SK-N-SH (cell line): ENCODE data around the gene TGFBI. TPM values are rescaled to one million over a fixed set of nuclear protein-coding genes. Genes with fewer than 3 reads are reported as not detected.
A peak's percentile ranks its signal among the peaks of the same experiment; 100 is the strongest.

ENCODE experiments used
- CTCF ChIA-PET: fragments of 300-600, 350-600 bp; formaldehyde crosslinking; extraction: SDS; loops from one replicate; lab custom pipeline; 2021; lab: Yijun Ruan, JAX
- POLR2A ChIA-PET: fragments of 350-600 bp; sonication (Branson Sonifier 250); formaldehyde crosslinking; extraction: SDS; loops from one replicate; lab custom pipeline; 2020; ENCODE audit warnings: antibody characterized with exemption, inconsistent platforms; lab: Yijun Ruan, JAX
- DNase-seq: peaks from one replicate; pipeline ENCODE4 v3.0.0; 2012
- H2AFZ ChIP-seq: fragments of 200-600 bp; sonication (generic); 2 replicates; pipeline ENCODE4 v1.8.1; 2016; ENCODE audit warnings: antibody characterized with exemption, mild to moderate bottlenecking, low read depth
- H3F3A ChIP-seq: fragments of 200-600 bp; sonication (generic); replicated peaks from 2 replicates; pipeline ENCODE3; 2016; ENCODE audit warnings: antibody characterized with exemption, mild to moderate bottlenecking; ENCODE audit not compliant: insufficient read depth
- H3K27ac ChIP-seq, 2 experiments: fragments of 200-500 bp in 1 of 2; fragments of 200-600 bp in 1 of 2; sonication (Bioruptor generic) in 1 of 2; sonication (generic), shearing (Covaris generic) in 1 of 2; 2 replicates each; pipeline versions ENCODE4 v1.5.1 to v1.6.1; 2014 to 2016; ENCODE audit warnings: low read depth in 2 of 2, inconsistent platforms in 1 of 2, low read length in 1 of 2, mild to moderate bottlenecking in 1 of 2, mixed read lengths in 1 of 2
- H3K27me3 ChIP-seq: fragments of 200-600 bp; sonication (generic), shearing (Covaris generic); 2 replicates; pipeline ENCODE4 v1.6.1; 2016; ENCODE audit warnings: mixed run types; ENCODE audit not compliant: insufficient read depth
- H3K36me3 ChIP-seq, 2 experiments: fragments of 200-500 bp in 1 of 2; fragments of 200-600 bp in 1 of 2; sonication (Bioruptor generic) in 1 of 2; sonication (generic) in 1 of 2; replicated peaks in 1 of 2; 2 replicates each; pipeline versions ENCODE3 to v1.5.1; 2014 to 2016; ENCODE audit warnings: low read length in 1 of 2, mild to moderate bottlenecking in 1 of 2; ENCODE audit not compliant: insufficient read depth in 2 of 2, control insufficient read depth in 1 of 2
- H3K4me1 ChIP-seq, 2 experiments: fragments of 200-500 bp in 1 of 2; fragments of 200-600 bp in 1 of 2; sonication (Bioruptor generic) in 1 of 2; sonication (generic), shearing (Covaris generic) in 1 of 2; 2 replicates each; pipeline versions ENCODE4 v1.5.1 to v1.6.1; 2014 to 2016; ENCODE audit warnings: low read depth in 1 of 2, low read length in 1 of 2, mixed run types in 1 of 2; ENCODE audit not compliant: insufficient read depth in 2 of 2, control insufficient read depth in 1 of 2
- H3K4me2 ChIP-seq: fragments of 200-600 bp; sonication (generic), shearing (Covaris generic); 2 replicates; pipeline ENCODE4 v1.6.1; 2017; ENCODE audit warnings: mixed run types
- H3K4me3 ChIP-seq, 2 experiments: fragments of 200-500 bp in 1 of 2; fragments of 200-600 bp in 1 of 2; sonication (Bioruptor generic) in 1 of 2; sonication (generic), shearing (Covaris generic) in 1 of 2; 2 replicates each; pipeline versions ENCODE4 v1.5.1 to v1.8.1; 2014 to 2016; ENCODE audit warnings: low read depth in 2 of 2, inconsistent platforms in 1 of 2, low read length in 1 of 2, mild to moderate bottlenecking in 1 of 2, mixed read lengths in 1 of 2, moderate library complexity in 1 of 2
- H3K79me2 ChIP-seq: fragments of 200-600 bp; sonication (generic); 2 replicates; pipeline ENCODE4 v1.8.1; 2017; ENCODE audit warnings: mild to moderate bottlenecking; ENCODE audit not compliant: insufficient read depth
- H3K9ac ChIP-seq: fragments of 200-600 bp; sonication (generic); 2 replicates; pipeline ENCODE4 v1.6.1; 2017; ENCODE audit warnings: mixed run types
- H3K9me2 ChIP-seq: fragments of 200-600 bp; sonication (generic); 2 replicates; pipeline ENCODE4 v1.6.1; 2017; ENCODE audit warnings: mixed run types
- H3K9me3 ChIP-seq: fragments of 200-600 bp; sonication (generic); 2 replicates; pipeline ENCODE4 v1.6.1; 2017; ENCODE audit warnings: mixed run types, mild to moderate bottlenecking, moderate library complexity
- H4K20me1 ChIP-seq: fragments of 200-600 bp; sonication (generic); 2 replicates; pipeline ENCODE4 v1.6.1; 2017; ENCODE audit warnings: mild to moderate bottlenecking, mixed run types; ENCODE audit not compliant: insufficient read depth
- EP300 ChIP-seq, 2 experiments: IDR thresholded peaks; 2 replicates each; pipeline versions ENCODE4 v1.4.0 to v1.6.1; 2012; ENCODE audit warnings: borderline replicate concordance in 1 of 2, low read depth in 1 of 2, low read length in 1 of 2
- FOSL2 ChIP-seq: IDR thresholded peaks from 2 replicates; pipeline ENCODE4 v1.4.0; 2012; ENCODE audit warnings: low read depth, mild to moderate bottlenecking, moderate library complexity, borderline replicate concordance
- FOXM1 ChIP-seq: IDR thresholded peaks from 2 replicates; pipeline ENCODE4 v1.4.0; 2012; ENCODE audit warnings: low read depth, mild to moderate bottlenecking
- GATA2 ChIP-seq: sonication (generic); formaldehyde crosslinking; IDR thresholded peaks from 2 replicates; pipeline ENCODE4 v1.5.0; 2020; ENCODE audit warnings: mild to moderate bottlenecking, missing genetic modification reagents
- MEF2A ChIP-seq: IDR thresholded peaks from 2 replicates; pipeline ENCODE4 v1.4.0; 2012; ENCODE audit warnings: low read depth, borderline replicate concordance
- NFIC ChIP-seq: IDR thresholded peaks from 2 replicates; pipeline ENCODE4 v1.4.0; 2012; ENCODE audit warnings: borderline replicate concordance
- POLR2AphosphoS5 ChIP-seq: IDR thresholded peaks from 2 replicates; pipeline ENCODE4 v1.6.1; 2012; ENCODE audit warnings: low read depth, low read length
- RCOR1 ChIP-seq: fragments of 150-350 bp; IDR thresholded peaks from 2 replicates; pipeline ENCODE4 v1.6.1; 2017; ENCODE audit warnings: antibody characterized with exemption, low read length
- SIN3A ChIP-seq: IDR thresholded peaks from 2 replicates; pipeline ENCODE4 v1.6.1; 2012; ENCODE audit warnings: low read depth, mild to moderate bottlenecking, low read length, moderate library complexity, borderline replicate concordance
- SMC3 ChIP-seq: IDR thresholded peaks from 2 replicates; pipeline ENCODE4 v1.6.1; 2012; ENCODE audit warnings: low read depth, low read length, improper control_type of control experiment
- TAF1 ChIP-seq: IDR thresholded peaks from 2 replicates; pipeline ENCODE4 v1.6.1; 2012; ENCODE audit warnings: low read depth, mild to moderate bottlenecking, low read length, moderate library complexity, borderline replicate concordance
- TEAD4 ChIP-seq: IDR thresholded peaks from 2 replicates; pipeline ENCODE4 v1.4.0; 2012; ENCODE audit warnings: mild to moderate bottlenecking, borderline replicate concordance; ENCODE audit not compliant: insufficient read depth
- YY1 ChIP-seq: IDR thresholded peaks from 2 replicates; pipeline ENCODE4 v1.4.0; 2012; ENCODE audit warnings: low read depth, mild to moderate bottlenecking
- WGBS: methylation state at CpG from one replicate; pipeline ENCODE4 v1.1.6; 2017; ENCODE audit warnings: low lambda C conversion rate; 5-methylcytosine and 5-hydroxymethylcytosine counted together
- polyA plus RNA-seq, 3 experiments: library from polyadenylated mRNA; depleted of rRNA; stranded (reverse); fragments of >200 nt; gene quantifications; 2 replicates each; pipeline ENCODE4 v1.2.3, GENCODE V29; 2012
- TF ChIP-seq, protein P1 (sequence below): fragments of 150-350 bp; IDR thresholded peaks from 2 replicates; pipeline ENCODE4 v1.6.1; 2017; ENCODE audit warnings: antibody characterized with exemption, low read length, low read depth, borderline replicate concordance
- TF ChIP-seq, protein P2 (sequence below): IDR thresholded peaks from 2 replicates; pipeline ENCODE4; 2012
- TF ChIP-seq, protein P3 (sequence below): IDR thresholded peaks from 2 replicates; pipeline ENCODE4 v1.6.1; 2012; ENCODE audit warnings: mild to moderate bottlenecking, low read depth, low read length, moderate library complexity
- TF ChIP-seq, protein P4 (sequence below): fragments of 150-350 bp; IDR thresholded peaks from 2 replicates; pipeline ENCODE4 v1.6.1; 2016; ENCODE audit warnings: mild to moderate bottlenecking, low read depth, low read length
- TF ChIP-seq, protein P5 (sequence below): IDR thresholded peaks from 2 replicates; pipeline ENCODE4 v1.4.0; 2012; ENCODE audit warnings: low read depth

The TGFBI gene
- polyA plus RNA-seq, 1 of the 3 experiments (the other 2 are of a cell fraction), result 2,678 TPM

DNA sequence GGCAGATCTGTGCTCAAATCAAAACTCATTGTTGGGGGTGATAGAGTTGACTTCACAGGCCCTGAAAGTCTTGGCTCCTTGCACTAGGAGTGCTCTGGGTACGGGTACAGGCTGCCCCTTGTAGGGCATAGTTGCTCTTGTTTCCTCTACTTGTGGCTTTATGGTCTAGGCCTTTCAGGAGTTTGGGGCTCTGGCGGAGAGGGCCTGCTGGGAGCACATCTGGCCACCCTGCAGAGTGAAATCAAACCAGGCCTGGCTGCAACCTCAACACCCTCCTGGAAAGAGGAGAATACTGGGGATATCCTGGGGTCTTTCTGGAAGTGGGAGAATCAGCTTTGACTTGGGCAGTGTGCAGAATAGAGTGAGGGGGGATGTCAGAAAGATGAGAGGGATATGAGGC, 1.5 kb downstream of the TGFBI start:
- ChIA-PET CTCF (interaction anchor here (1.4 kb wide), 1 partner anchor 11 kb away, joined by 7 read pairs; no protein-coding TSS in a partner anchor), POLR2A (interaction anchor here (1.1 to 1.4 kb wide), 2 partner anchors 11 to 103 kb away, joined by 4 to 5 read pairs; partner anchors contain the start of gene SMAD5)
- Histone ChIP-seq H3K4me2 (peak overlapping the region; percentile 84), H3K79me2 (peaks cover 68% of the 10 kb centered on the region), H3K9ac (peak overlapping the region; percentile 84), H3F3A (peaks cover 42% of the 10 kb centered on the region), H3K4me3 (peak overlapping the region; percentile 58 to 71), H3K9me2 (no peaks in the 10 kb centered on the region), H3K36me3 (peaks cover 22 to 51% of the 10 kb centered on the region in 2 experiments), H3K4me1 (peaks cover 37 to 43% of the 10 kb centered on the region in 2 experiments), H2AFZ (no peak overlapping the region), H3K27me3 (no peaks in the 10 kb centered on the region), H4K20me1 (peaks cover 46% of the 10 kb centered on the region), H3K27ac (peak overlapping the region; percentile 72 to 85), H3K9me3 (no peaks in the 10 kb centered on the region)
- TF ChIP-seq, protein P1, sequence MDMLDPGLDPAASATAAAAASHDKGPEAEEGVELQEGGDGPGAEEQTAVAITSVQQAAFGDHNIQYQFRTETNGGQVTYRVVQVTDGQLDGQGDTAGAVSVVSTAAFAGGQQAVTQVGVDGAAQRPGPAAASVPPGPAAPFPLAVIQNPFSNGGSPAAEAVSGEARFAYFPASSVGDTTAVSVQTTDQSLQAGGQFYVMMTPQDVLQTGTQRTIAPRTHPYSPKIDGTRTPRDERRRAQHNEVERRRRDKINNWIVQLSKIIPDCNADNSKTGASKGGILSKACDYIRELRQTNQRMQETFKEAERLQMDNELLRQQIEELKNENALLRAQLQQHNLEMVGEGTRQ, result no peak
- TF ChIP-seq TAF1, result 0 out of 2 replicates have a peak, but pooled peaks have one; percentile 3
- 31% methylated on average over 2 of the region's 2 CpGs for WGBS
- peak; percentile 44 for DNase-seq

DNA sequence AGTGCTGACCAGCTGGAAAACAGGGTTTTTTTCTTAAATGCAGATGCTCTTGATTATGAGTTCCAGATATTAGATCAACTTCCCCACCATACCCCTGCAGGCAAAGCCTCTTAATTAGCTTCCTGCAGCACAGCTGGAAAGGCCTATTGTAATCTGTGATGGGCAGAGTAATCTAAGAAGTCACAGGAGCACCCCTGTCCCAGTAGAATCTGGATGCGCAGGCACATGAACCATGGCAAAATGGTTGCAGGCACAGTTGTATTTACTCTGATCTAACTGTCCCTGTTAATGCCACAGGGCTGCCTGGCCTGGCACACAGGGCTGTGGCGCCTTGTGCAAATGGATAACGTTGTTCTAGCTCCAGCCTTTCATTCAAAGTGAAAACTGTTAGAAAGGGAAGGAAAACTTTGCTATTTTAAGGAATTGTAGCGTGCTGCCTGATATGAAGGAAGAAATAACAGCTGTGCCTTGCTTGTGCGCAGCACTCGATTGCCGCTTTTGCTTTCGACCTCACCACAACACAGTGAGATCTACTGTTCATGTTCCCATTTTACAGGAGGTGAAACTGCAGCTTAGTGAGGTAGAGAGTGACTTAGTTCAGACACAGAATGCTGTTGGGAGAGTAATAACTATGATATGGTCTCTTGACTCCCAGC, 2.3 kb downstream of the TGFBI start:
- Histone ChIP-seq H3F3A (peaks cover 50% of the 10 kb centered on the region), H3K9me3 (no peaks in the 10 kb centered on the region), H3K27ac (peak overlapping the region; percentile 72 to 85), H4K20me1 (peaks cover 54% of the 10 kb centered on the region), H3K27me3 (no peaks in the 10 kb centered on the region), H2AFZ (no peak overlapping the region), H3K4me1 (peaks cover 42 to 45% of the 10 kb centered on the region in 2 experiments), H3K9me2 (no peaks in the 10 kb centered on the region), H3K4me3 (peak overlapping the region; percentile 58 to 71; a peak in 3 of 4 replicates), H3K79me2 (peaks cover 74% of the 10 kb centered on the region), H3K4me2 (peak overlapping the region; percentile 84), H3K9ac (peak overlapping the region; percentile 84), H3K36me3 (peaks cover 27 to 55% of the 10 kb centered on the region in 2 experiments)
- ChIA-PET POLR2A (interaction anchor here (1.1 to 1.4 kb wide), 2 partner anchors 12 to 102 kb away, joined by 4 to 5 read pairs; partner anchors contain the start of gene SMAD5), CTCF (interaction anchor here (0.8 to 1.4 kb wide), 4 partner anchors 12 to 181 kb away, joined by 3 to 7 read pairs (median 4); no protein-coding TSS in a partner anchor)
- 64% methylated on average over 8 of the region's 8 CpGs for WGBS
- DNase-seq, result peak; percentile 84
- TF ChIP-seq, protein P2, sequence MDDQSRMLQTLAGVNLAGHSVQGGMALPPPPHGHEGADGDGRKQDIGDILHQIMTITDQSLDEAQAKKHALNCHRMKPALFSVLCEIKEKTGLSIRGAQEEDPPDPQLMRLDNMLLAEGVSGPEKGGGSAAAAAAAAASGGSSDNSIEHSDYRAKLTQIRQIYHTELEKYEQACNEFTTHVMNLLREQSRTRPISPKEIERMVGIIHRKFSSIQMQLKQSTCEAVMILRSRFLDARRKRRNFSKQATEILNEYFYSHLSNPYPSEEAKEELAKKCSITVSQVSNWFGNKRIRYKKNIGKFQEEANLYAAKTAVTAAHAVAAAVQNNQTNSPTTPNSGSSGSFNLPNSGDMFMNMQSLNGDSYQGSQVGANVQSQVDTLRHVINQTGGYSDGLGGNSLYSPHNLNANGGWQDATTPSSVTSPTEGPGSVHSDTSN, result no peak
- TF ChIP-seq FOXM1 (no peak), TEAD4 (no peak), POLR2AphosphoS5 (peak; percentile 60; the same call in 1 of the 2 replicates), RCOR1 (peak; percentile 100), FOSL2 (no peak), GATA2 (CRISPR knock-in tag) (peak; percentile 87), SIN3A (no peak), EP300 (IDR thresholded peaks at IDR 0.05; ENCODE audit: borderline replicate concordance in 1 of 2, low read depth in 1 of 2, low read length in 1 of 2) (peak in 1 of 2 experiments; percentile 95; a peak in 2 of 4 replicates), TAF1 (0 out of 2 replicates have a peak, but pooled peaks have one; percentile 28), SMC3 (no peak), NFIC (no peak), MEF2A (no peak), YY1 (no peak)
- TF ChIP-seq, protein P3, sequence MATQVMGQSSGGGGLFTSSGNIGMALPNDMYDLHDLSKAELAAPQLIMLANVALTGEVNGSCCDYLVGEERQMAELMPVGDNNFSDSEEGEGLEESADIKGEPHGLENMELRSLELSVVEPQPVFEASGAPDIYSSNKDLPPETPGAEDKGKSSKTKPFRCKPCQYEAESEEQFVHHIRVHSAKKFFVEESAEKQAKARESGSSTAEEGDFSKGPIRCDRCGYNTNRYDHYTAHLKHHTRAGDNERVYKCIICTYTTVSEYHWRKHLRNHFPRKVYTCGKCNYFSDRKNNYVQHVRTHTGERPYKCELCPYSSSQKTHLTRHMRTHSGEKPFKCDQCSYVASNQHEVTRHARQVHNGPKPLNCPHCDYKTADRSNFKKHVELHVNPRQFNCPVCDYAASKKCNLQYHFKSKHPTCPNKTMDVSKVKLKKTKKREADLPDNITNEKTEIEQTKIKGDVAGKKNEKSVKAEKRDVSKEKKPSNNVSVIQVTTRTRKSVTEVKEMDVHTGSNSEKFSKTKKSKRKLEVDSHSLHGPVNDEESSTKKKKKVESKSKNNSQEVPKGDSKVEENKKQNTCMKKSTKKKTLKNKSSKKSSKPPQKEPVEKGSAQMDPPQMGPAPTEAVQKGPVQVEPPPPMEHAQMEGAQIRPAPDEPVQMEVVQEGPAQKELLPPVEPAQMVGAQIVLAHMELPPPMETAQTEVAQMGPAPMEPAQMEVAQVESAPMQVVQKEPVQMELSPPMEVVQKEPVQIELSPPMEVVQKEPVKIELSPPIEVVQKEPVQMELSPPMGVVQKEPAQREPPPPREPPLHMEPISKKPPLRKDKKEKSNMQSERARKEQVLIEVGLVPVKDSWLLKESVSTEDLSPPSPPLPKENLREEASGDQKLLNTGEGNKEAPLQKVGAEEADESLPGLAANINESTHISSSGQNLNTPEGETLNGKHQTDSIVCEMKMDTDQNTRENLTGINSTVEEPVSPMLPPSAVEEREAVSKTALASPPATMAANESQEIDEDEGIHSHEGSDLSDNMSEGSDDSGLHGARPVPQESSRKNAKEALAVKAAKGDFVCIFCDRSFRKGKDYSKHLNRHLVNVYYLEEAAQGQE, result no peak
- TF ChIP-seq, protein P4, sequence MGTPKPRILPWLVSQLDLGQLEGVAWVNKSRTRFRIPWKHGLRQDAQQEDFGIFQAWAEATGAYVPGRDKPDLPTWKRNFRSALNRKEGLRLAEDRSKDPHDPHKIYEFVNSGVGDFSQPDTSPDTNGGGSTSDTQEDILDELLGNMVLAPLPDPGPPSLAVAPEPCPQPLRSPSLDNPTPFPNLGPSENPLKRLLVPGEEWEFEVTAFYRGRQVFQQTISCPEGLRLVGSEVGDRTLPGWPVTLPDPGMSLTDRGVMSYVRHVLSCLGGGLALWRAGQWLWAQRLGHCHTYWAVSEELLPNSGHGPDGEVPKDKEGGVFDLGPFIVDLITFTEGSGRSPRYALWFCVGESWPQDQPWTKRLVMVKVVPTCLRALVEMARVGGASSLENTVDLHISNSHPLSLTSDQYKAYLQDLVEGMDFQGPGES, result no peak
- TF ChIP-seq, protein P5, sequence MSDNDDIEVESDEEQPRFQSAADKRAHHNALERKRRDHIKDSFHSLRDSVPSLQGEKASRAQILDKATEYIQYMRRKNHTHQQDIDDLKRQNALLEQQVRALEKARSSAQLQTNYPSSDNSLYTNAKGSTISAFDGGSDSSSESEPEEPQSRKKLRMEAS, result no peak
